Measurements from ENCODE around the gene SPDL1.
"Not testable (repeated sequence)": the region's sequence is repeated elsewhere in the genome, so short reads cannot be mapped to it uniquely, and the experiment has no call there.

SPDL1 gene

GRCh38 chr5:169606279-169606678 lies 22.7 kb downstream of the SPDL1 start:
- no peak overlapping the region for H3K27ac ChIP-seq
- TF ChIP-seq CTCF (conservative IDR thresholded peaks at IDR 0.05) = no peak

GRCh38 chr5:169607882-169608281 lies 24.3 kb downstream of the SPDL1 start:
- no peak overlapping the region for H3K27ac ChIP-seq
- TF ChIP-seq CTCF (conservative IDR thresholded peaks at IDR 0.05) = no peak

GRCh38 chr5:169609716-169610115 lies 26.1 kb downstream of the SPDL1 start:
- no peak for TF ChIP-seq CTCF (conservative IDR thresholded peaks at IDR 0.05)

GRCh38 chr5:169610606-169611005 lies 27.0 kb downstream of the SPDL1 start:
- TF ChIP-seq CTCF (conservative IDR thresholded peaks at IDR 0.05) = no peak
- H3K27ac ChIP-seq = no peak overlapping the region

More at GRCh38 chr5:169609716-169610115, 26.1 kb downstream of the SPDL1 start:
- no peak overlapping the region for H3K27ac ChIP-seq

- no peak overlapping the region for H3K27ac ChIP-seq
- TF ChIP-seq CTCF (conservative IDR thresholded peaks at IDR 0.05) = no peak
Observed at GRCh38 chr5:169615561-169615960, 32.0 kb downstream of the SPDL1 start.

- H3K27ac ChIP-seq = not testable (repeated sequence)
Observed at GRCh38 chr5:169624307-169624706, 40.7 kb downstream of the SPDL1 start.

- H3K27ac ChIP-seq = no peak overlapping the region
- TF ChIP-seq CTCF (conservative IDR thresholded peaks at IDR 0.05) = no peak
Observed at GRCh38 chr5:169626779-169627178, 43.2 kb downstream of the SPDL1 start.

GRCh38 chr5:169627551-169627950 lies 44.0 kb downstream of the SPDL1 start:
- no peak overlapping the region for H3K27ac ChIP-seq
- TF ChIP-seq CTCF (conservative IDR thresholded peaks at IDR 0.05) = no peak

Data from VCaP (cell line).